Frontal cortex (tissue), 4 donors: ENCODE measurements around the gene TSHZ2. TPM values are rescaled to one million over a fixed set of nuclear protein-coding genes. Genes with fewer than 3 reads are reported as not detected.
A peak's percentile ranks its signal among the peaks of the same experiment; 100 is the strongest.
"Not testable (repeated sequence)": the region's sequence is repeated elsewhere in the genome, so short reads cannot be mapped to it uniquely, and the experiment has no call there.

Experiments
- DNase-seq, 2 donors: peaks; one replicate each; pipeline ENCODE4 v3.0.0; 2012; ENCODE audit warnings: low spot score in 2 of 2
- FAIRE-seq: peaks from 2 replicates; lab custom pipeline; 2012; peaks lifted over from hg19 to GRCh38; lab: Jason Lieb, UNC
- total RNA-seq: library from RNA; depleted of rRNA; stranded (reverse); fragments of >200 nt; gene quantifications from one replicate; pipeline ENCODE4 v1.2.3, GENCODE V29; 2014
- donor health status: control.
- donor health status: control.
- donor health status: control.

TSHZ2 gene
- total RNA-seq, 1 donor from 2014 or later = 2.4 TPM

- FAIRE-seq (no peak), DNase-seq (no peak)
Measured at GRCh38 chr20:53490620-53491019, 518.5 kb downstream of the TSHZ2 start.

- DNase-seq (no peak), FAIRE-seq (no peak)
Measured at GRCh38 chr20:53491462-53491861, 519.3 kb downstream of the TSHZ2 start.

DNA sequence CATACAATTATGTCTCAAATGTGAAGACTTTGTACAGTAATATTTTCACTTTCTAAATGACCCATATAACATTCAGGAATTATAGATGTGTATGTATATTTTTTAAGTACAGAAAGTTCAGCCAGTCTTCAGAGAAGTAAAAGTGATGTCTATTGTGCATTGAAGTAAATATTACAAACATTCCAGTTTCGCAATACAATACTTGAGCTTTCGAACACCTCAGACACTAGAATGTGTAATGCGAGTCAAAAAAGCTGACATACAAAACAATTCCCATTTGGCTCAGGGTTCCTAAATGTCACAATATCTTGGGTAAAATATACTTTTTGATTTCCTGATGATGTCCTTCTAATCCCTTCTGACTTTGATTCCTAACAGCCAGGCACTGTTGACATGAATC is 520.1 kb downstream of the TSHZ2 start:
- DNase-seq (no peak), FAIRE-seq (no peak)

DNA sequence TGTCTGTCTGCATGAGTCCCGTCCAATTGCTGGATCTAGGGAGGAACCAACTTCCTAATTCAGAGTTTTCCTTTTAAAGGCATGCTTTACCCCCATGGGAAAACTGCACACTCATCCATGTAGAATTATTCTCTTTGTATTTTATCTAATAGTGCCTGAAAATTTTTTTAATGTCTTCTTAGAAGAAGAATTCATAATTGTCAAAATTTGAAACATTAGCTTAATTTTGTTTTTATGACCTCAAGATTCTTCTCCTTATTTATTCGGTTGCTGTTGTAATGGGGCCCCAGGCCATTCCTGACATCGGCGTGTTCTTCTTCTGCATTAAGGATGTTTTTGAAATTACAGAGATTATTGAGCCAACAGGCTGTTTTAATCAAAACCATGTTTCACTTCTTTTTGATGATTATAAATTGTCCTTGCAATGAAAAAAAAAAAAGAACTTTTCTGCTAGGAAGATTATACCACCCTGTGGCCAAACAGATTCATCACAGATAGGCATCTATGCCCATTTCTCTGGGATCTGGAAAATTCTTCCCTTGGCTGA is 521.2 kb downstream of the TSHZ2 start:
- FAIRE-seq = no peak
- no peak for DNase-seq

DNA sequence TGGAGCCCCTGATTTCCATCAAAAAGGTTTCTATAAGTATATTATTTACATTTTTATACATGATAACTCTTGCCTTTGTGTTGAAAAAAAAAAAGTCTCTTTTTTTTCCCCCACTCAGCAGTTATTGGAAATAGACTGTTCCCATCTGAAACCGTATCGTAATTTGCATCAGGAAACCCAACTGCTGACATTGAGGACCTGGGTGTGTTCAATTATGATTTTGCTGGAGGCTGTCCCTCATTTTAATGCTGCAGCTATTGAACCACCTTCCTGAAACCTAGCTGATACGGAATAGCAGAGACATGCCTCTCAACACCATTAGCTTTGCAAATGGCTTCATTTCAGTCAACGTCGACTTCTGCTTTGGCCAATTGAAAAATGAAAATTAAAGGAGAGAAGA is 522.6 kb downstream of the TSHZ2 start:
- DNase-seq (no peak), FAIRE-seq (no peak)

DNA sequence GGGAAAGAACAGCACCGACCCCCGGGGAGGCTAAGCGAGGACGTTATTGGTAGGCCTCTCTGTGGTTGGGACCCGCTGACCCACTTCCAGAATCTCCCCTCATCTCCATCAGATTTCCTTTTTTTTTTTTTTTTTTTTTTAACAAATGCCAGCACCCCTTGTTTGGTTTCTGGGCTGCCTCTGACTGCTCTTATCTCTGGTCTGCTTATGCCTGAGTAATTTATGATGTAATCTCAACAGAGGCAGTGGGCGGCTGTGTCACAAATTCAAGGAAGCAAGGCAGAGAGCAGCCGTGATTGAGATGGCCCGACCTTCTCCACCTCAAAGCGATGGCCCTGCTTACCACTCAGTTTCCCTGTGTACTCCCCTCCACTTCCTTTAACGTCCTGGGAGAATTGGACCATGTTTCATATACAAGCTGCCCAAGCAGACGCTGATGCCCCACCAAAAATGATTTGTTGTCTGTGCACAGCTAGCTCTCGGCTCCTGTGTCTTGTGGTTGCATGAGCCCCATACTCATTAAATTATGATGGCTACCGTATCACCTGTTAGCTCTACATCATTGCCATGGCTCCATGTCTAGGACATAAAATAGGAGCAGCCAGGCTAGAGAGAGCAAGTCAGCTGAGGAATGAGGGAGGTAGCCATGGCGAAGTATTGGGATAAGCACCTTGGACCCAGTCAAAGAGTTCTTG is 523.4 kb downstream of the TSHZ2 start:
- DNase-seq (no peak), FAIRE-seq (no peak)

- FAIRE-seq = no peak
- DNase-seq = no peak
Measured at GRCh38 chr20:53497246-53497645, 525.1 kb downstream of the TSHZ2 start.

DNA sequence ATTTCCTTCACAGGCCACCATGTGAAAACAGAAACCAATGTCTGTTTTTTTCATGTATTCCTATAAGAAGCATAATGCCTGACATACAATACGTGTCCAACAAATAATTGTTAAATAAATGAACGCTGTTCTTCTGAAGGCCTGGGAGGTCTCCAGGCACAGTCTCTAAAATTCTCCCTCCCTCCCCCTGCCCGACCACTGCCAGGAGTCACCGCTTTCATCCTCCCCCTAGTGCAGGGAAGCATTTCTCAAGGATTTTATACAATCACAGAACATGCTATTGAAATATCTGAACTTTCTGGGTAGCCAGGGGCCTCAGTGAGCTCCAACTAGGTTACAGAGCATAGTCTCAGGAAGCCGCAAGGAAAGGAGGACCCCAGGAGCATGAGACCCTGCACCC is 526.2 kb downstream of the TSHZ2 start:
- FAIRE-seq (no peak), DNase-seq (no peak)

- DNase-seq (no peak), FAIRE-seq (peak; percentile 44)
Measured at GRCh38 chr20:53500651-53501050, 528.5 kb downstream of the TSHZ2 start.

DNA sequence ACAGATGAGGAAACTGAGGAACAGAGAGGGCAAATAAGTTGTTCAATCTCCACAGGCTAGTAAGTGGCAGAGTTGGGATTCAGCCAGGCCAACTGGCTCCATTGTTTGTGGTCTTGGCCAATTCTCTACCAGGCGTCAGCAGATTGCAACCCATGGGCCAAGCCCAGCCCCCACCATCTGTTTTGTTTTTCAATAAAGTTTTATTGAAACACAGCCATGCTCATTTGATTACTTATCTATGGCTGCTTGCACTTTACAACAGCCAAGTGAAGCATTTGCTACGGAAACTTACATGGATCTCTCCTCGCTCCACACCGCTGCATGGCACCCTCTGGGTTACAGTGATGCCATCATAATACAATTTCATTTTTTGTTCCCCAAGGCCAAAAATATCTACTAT is 530.7 kb downstream of the TSHZ2 start:
- DNase-seq (no peak), FAIRE-seq (no peak)

DNA sequence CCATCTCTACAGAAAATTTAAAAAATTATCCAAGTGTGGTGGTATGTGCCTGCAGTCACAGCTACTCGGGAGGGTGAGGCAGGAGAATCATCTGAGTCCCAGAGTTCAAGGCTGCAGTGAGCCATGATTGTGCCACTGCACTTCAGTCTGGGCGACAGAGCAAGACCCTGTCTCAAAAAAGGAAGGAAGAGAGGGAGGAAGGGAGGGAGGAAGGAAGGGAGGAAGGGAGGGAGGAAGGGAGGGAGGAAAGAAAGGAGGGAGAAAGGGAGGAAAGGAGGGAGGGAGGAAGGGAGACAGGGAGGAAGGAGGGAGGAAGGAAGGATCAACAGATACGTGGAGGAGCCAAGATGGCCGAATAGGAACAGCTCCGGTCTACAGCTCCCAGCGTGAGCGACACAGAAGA is 531.4 kb downstream of the TSHZ2 start:
- DNase-seq (no peak), FAIRE-seq (no peak)

DNA sequence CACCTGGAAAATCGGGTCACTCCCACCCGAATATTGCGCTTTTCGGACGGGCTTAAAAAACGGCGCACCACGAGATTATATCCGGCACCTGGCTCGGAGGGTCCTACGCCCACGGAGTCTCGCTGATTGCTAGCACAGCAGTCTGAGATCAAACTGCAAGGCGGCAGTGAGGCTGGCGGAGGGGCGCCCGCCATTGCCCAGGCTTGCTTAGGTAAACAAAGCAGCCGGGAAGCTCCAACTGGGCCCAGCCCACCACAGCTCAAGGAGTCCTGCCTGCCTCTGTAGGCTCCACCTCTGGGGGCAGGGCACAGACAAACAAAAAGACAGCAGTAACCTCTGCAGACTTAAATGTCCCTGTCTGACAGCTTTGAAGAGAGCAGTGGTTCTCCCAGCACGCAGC is 531.9 kb downstream of the TSHZ2 start:
- not testable (repeated sequence) for FAIRE-seq, DNase-seq

GRCh38 chr20:53510262-53510661 is 538.1 kb downstream of the TSHZ2 start:
- FAIRE-seq = no peak
- no peak for DNase-seq

GRCh38 chr20:53510704-53511103 is 538.5 kb downstream of the TSHZ2 start:
- FAIRE-seq = no peak
- no peak for DNase-seq

DNA sequence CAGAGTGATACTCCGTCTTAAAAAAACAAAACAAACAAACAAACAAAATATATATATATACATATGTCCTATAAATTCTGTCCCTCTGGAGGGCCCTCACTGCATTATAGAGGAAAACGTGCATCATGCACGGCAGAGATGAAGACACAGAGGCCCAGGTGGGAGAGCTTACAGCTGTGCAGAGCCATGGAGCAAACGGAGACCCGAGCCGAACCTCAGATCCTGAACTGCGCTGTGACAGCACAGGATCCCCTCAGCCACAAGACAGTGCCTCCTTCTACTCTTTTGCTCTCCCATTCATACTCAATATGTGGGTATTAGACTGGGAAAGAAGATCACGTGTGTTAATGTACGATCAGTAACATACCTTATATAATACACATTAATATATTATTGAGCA is 539.9 kb downstream of the TSHZ2 start:
- no peak for FAIRE-seq
- no peak for DNase-seq

- FAIRE-seq (no peak), DNase-seq (no peak)
Measured at GRCh38 chr20:53513168-53513488, 541.0 kb downstream of the TSHZ2 start.

DNA sequence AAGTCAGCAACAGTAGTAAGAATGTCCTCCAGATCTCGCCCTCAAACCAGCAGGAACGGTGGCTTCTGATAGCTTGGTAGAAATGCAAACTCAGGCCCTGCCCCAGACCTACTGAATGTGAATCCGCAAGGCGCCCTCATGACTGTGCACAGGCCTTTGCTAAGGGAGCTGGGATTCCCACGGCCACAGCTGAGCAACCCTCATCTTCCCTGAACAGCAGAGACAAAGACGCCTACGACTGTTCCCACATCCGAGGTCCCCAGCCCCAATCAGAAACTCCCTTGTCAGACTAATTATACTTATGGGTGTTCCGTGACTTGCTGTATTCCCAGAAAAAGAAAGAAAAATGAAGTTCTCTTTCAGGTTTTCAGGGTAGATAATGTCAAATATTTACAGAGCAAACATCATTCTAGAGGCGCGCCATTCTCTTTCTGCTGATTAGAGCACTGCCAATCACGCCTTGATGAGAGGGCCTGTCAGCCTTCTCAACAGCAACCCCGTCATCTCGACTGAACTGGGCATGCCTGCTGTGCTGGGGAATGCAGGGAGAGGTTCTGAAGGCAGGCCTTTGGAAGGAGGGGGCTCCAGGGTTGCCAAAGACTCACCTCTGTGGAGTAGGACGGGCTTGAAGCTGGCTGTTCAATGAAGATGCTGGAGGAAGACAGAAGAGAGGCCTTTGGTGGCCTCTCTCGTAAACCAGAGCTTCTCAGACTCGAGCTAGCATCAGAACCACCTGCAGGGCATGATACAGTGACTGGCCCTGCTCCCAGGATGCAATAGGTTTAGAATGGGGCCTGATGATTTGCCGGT is 541.5 kb downstream of the TSHZ2 start:
- DNase-seq (no peak), FAIRE-seq (no peak)

DNA sequence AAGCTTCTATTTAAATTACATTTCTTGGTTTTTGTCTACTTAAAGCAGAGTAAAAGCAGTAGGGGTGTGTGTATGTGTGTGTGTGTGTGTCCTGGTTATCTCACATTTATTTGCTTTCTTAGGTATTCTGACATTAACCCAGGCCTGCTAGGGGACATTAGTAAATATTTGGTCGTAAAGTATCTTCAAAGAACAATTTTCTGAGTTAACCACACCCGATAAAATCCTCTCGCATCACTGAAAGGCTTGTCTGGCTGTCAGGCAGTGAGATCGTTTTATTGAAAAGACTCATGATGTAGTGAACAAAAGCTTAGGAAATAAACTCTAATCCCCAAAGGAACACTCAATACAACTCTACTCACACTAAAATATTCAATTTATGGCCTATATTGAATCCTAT is 543.6 kb downstream of the TSHZ2 start:
- FAIRE-seq = no peak
- DNase-seq = no peak

DNA sequence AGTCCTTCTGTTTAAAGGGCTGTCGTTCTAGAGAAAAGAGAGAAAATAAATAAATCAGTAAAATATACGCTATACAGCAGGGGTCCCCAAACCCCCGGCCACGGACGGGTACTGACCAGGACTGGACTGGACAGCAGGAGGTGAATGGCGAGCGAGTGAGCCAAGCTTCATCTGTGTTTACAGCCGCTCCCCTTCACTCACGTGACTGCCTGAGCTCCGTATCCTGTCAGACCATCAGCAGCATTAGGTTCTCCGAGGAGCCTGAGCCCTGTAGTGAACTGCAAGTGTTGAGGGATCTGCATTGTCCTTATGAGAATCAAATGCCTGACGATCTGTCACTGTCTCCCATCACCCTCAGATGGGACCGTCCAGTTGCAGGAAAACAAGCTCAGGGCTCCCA is 545.0 kb downstream of the TSHZ2 start:
- FAIRE-seq (no peak), DNase-seq (no peak)

- DNase-seq, FAIRE-seq: not testable (repeated sequence)
Measured at GRCh38 chr20:53521421-53521820, 549.3 kb downstream of the TSHZ2 start.

- FAIRE-seq = no peak
- no peak for DNase-seq
Measured at GRCh38 chr20:53522026-53522425, 549.9 kb downstream of the TSHZ2 start.
